SIG-M5 treated with dmso at 0.1 percent for 504 hours (cell line): ENCODE data around the gene HASPIN.

Source experiments
- DNase-seq: peaks from one replicate; lab custom pipeline; 2025; ENCODE audit not compliant: unreplicated experiment; lab: John Stamatoyannopoulos, UW

The HASPIN gene

GRCh38 chr17:3723556-3724377 is at the start of gene HASPIN:
Gene HASPIN (plus strand): TSS chr17:3723903. CDS start chr17:3723936, 33 bp downstream.
- peak; percentile 75 for DNase-seq

GRCh38 chr17:3675886-3676285 is 47.8 kb upstream of the HASPIN start:
- no peak for DNase-seq

GRCh38 chr17:3678095-3678820 is 45.4 kb upstream of the HASPIN start:
- no peak for DNase-seq

- DNase-seq: peak; percentile 16
Measured at GRCh38 chr17:3678821-3679530, 44.7 kb upstream of the HASPIN start.

DNA sequence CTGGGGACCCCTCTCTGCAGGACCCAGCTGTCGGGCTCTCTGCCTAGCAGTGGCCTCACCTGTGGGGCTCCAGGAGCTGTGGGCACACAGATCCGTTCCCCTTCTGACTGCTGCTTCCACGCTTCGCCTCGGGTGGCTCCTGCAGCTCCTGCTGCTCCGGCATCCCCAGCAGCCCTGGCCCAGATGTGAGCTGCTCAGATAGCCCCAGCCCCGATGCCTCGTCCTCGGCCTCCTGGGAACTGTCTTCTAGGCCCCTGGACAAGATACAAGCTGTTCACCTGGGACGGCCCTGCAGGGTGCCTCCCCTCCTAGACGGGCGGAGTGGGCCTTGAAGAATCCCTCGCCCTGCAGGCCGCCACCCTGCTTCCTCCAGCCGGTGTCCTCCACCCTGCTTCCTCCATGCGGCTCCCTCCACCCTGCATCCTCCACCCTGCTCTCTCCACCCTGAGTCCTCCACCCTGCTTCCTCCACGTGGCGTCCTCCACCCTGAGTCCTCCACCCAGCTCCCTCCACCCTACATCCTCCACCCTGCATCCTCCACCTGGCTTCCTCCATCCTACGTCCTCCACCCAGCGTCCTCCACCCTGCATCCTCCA is 44.1 kb upstream of the HASPIN start:
- DNase-seq: no peak

GRCh38 chr17:3681057-3681456 is 42.6 kb upstream of the HASPIN start:
- no peak for DNase-seq

- no peak for DNase-seq
Measured at GRCh38 chr17:3681565-3681964, 42.1 kb upstream of the HASPIN start.

DNA sequence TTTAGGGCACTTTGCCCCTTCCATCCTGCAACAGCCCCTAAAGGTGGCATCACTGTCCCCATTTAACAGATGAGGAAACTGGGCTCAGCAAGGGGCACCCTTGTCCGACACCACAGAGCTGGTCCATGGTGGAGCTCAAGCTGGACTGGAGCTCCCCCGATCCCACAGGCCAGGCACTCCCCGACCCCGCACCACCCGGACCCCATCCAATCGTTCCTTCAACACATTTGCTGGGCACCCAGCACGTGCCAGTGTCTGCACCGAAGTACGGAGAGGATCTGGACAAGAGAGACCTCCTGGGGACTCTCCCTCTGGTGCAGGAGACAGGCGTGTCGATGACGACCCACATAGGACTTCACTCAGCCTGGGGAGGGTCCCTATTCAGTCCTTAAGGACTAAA is 41.7 kb upstream of the HASPIN start:
- no peak for DNase-seq

- DNase-seq: peak; percentile 43
Measured at GRCh38 chr17:3683054-3683511, 40.6 kb upstream of the HASPIN start.

GRCh38 chr17:3685174-3685573 is 38.5 kb upstream of the HASPIN start:
- no peak for DNase-seq

DNA sequence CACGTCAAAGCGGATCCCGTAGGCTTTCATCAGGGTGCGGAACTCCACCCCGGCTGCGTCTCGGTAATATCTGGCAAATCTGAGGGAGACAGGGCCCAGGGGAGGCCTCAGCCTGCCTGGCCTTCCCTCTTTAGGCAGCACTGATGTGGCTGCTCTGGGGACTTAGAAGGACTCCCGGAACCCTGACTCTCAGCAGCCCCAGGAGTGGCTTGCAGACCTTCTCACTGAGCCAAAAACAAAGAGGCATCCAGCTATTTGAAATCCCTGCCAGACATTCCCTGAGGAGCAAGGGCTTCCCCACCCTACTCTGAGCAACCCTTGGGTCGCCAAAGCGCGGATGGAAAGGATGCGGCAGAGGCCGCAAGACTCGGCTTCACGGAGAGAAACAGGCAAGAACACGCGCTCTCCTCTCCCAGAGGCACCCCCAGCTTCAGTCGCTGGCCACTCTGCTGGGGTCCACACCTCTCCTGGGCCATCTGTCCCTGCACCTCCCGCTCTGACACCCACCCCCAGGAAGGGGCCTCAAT is 35.6 kb upstream of the HASPIN start:
- no peak for DNase-seq

DNA sequence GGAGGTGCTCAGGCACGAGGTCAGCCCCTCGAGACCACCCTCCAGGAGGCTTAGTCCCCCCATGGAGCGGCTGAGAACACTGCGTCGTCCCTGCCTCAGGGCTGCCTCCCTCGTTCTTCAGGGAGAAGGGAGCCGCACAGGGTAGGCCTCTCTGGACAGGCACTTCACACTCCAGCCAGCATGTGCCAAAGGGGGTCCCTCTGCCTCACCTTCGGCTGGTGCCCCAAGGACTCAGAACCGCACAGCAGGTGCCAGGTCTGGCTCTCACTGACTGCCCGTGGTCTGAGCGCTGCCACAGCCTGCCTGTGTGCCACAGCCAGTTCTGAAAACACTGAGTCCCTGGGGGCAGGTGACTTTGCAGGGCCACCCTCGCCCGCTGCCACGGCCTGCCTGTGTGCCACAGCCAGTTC is 34.8 kb upstream of the HASPIN start:
- no peak for DNase-seq

DNA sequence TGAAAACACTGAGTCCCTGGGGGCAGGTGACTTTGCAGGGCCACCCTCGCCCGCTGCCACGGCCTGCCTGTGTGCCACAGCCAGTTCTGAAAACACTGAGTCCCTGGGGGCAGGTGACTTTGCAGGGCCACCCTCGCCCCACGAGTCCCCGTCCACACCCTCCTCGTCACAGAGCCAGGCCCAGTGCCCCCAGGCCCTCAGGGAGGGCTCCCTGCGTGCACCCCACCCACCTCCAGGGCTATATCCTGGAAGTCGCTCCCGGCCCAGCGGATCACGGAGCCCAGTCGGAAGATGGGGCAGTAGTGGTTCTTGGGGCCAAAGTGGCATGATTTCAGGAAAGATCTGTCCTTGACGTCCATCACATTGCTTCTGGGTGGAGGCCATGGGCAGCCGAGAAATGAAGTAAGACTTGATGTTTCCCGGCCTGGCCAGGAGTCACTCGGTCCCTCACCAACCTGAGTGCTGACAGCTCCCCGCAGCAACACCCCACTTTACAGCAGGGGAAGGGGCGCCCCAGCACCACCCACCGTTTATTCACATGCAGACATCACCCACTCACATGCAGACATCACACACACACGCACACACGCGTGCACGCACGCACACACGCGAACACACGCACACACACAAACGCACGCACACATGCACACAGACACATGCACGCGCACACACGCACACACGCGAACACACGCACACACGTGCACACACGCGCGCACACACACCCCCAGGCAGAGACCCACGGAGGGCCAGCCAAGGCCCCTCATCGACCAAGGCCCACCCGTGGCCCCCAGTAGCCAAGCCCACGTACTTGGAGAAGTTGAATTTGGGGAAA is 34.2 kb upstream of the HASPIN start:
- no peak for DNase-seq

DNA sequence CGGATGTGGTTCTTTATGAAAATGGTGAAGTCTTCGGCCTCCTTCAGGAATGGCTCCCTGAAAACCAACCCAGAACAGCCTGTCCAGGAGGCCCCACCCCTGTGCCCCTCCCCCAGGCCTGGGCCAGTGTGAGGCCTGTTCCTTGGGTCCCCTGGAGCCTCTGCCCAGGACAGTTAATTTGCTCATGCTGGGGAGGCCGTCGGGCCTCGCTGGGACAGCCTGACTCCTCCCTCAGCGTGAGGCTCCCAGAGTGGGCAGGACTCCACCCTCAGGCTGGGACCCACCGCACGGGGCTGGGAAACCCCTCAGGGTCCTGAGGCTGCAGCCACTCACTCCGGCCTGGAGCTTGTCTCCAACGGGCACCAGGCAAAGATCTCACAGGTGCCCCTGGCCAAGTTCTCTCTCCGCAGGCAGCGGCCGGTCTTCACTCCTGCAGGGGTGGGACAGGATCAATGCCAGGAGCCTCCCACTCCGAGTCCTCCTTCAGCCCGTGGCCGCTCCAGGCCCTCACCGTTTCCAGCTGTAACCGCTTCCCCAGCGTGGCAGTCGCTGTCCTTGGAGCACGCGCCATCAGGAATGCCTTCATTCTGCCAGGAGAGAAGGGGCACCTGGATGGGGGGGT is 33.5 kb upstream of the HASPIN start:
- DNase-seq: no peak

GRCh38 chr17:3691617-3692067 is 32.1 kb upstream of the HASPIN start:
- no peak for DNase-seq

DNA sequence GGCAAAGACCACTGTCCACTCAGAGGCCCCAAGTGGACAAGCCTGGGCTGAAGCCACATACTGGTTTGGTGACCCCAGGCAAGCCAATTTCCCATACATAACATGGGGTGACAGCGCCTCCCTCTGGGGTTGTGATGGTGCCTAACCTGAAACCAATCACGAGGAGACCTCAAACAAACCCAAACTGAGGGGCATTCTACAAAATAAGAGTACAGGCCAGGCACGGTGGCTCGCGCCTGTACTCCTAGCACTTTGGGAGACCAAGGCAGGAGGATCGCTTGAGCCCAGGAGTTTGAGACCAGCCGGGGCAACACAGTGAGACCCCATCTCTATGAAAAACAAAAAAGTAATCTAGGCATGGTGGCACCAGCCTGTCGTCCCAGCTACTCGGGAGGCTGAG is 31.4 kb upstream of the HASPIN start:
- DNase-seq: no peak

DNA sequence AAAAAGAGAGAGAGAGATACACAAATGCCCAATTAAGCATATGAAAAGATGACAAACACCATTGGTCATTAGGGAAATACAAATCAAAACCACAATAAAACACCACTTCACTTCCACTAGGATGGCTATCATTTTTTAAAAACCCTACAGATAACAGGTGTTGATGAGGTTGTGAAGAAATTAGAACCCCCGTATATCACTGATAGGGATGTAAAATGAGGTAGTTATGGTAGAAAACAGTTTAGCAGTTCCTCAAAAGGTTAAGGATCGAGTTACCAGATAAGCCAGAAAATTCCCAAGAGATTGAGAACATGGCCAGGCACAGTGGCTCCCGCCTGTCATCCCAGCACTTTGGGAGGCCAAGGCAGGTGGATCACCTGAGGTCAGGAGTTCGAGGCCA is 30.6 kb upstream of the HASPIN start:
- DNase-seq: no peak

DNA sequence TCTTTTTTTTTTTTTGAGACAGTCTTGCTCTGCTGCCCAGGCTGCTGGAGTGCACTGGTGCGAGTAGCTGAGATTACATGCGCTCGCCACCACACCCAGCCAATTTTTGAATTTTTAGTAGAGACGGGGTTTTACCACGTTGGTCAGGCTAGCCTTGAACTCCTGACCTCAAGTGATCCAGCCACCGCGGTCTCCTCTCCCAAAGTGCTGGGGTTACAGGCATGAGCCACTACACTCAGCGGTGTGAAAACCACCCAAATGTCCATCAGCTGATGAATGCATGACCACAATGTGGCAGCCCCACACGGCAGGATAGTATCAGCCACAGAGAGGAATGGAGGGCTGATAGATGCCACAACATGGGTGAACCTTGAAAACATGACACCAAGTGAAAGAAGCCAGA is 29.9 kb upstream of the HASPIN start:
- no peak for DNase-seq

- no peak for DNase-seq
Measured at GRCh38 chr17:3695129-3695722, 28.5 kb upstream of the HASPIN start.
